ENCODE results near the gene JMJD4.

JMJD4 gene

GRCh38 chr1:227745568-227746265, 10.6 kb upstream of the JMJD4 start:
- DNase-seq (ENCODE audit: low read depth) = no peak
- no peak overlapping the region for H3K4me3 ChIP-seq (replicated peaks; ENCODE audit: low read depth, low read length)
- no peak for TF ChIP-seq CTCF (IDR thresholded peaks at IDR 0.05; ENCODE audit: low read length, missing control alignments)

- H3K4me3 ChIP-seq (replicated peaks; ENCODE audit: low read depth, low read length) = no peak overlapping the region
- no peak for TF ChIP-seq CTCF (IDR thresholded peaks at IDR 0.05; ENCODE audit: low read length, missing control alignments)
- no peak for DNase-seq (ENCODE audit: low read depth)
These were observed 9.6 kb upstream of the JMJD4 start for GRCh38 chr1:227744668-227745067.

- DNase-seq (ENCODE audit: low read depth) = no peak
- H3K4me3 ChIP-seq (replicated peaks; ENCODE audit: low read depth, low read length) = no peak overlapping the region
- no peak for TF ChIP-seq CTCF (IDR thresholded peaks at IDR 0.05; ENCODE audit: low read length, missing control alignments)
These were observed 7.9 kb upstream of the JMJD4 start for GRCh38 chr1:227742738-227743715.

- no peak for TF ChIP-seq CTCF (IDR thresholded peaks at IDR 0.05; ENCODE audit: low read length, missing control alignments)
- no peak for DNase-seq (ENCODE audit: low read depth)
These were observed 6.2 kb upstream of the JMJD4 start for GRCh38 chr1:227741166-227741870.

GRCh38 chr1:227740401-227740960, 5.4 kb upstream of the JMJD4 start:
- no peak for TF ChIP-seq CTCF (IDR thresholded peaks at IDR 0.05; ENCODE audit: low read length, missing control alignments)
- DNase-seq (ENCODE audit: low read depth) = no peak
- no peak overlapping the region for H3K4me3 ChIP-seq (replicated peaks; ENCODE audit: low read depth, low read length)

More at GRCh38 chr1:227741166-227741870, 6.2 kb upstream of the JMJD4 start:
- no peak overlapping the region for H3K4me3 ChIP-seq (replicated peaks; ENCODE audit: low read depth, low read length)

- DNase-seq (ENCODE audit: low read depth) = no peak
- no peak overlapping the region for H3K4me3 ChIP-seq (replicated peaks; ENCODE audit: low read depth, low read length)
- no peak for TF ChIP-seq CTCF (IDR thresholded peaks at IDR 0.05; ENCODE audit: low read length, missing control alignments)
These were observed 4.5 kb upstream of the JMJD4 start for GRCh38 chr1:227739636-227740035.
